ENCODE measurements around the gene LMAN2L. TPM values are rescaled to one million over a fixed set of nuclear protein-coding genes. Genes with fewer than 3 reads are reported as not detected.

Gene LMAN2L
- total RNA-seq, 1 donor from 2014 or later = 14.0 TPM

DNA sequence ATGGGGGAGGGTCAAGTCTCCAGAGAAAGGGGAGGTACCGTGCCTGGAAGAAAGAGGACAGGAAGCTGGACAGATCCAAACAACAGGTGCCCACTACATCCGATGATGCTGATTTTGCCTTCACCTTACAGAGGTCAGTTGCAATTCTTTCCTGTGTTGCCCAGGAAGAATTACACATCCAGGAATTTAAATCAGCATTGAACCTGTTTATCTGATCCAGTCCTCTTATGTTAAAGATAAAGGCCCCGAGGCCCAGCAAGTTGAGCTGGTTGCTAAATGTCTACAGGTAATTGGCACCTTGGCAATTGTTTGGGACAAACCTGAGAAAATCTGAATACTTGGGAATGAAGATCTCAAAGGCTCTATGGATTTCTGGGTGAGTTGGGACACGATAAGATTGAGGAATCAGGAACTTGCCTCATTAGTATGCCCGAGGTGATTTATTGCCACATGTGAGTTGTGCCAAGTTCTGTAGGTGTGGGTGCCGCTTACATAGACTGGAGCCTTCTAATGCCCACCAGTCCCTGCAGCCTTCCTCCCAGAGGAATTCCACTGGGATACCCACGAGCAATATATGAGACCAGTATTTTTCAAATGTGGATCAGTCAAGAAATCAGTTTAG, 13.9 kb upstream of the LMAN2L start:
- DNase-seq = no peak
- Mint-ChIP-seq H3K27ac (ENCODE audit: unreplicated experiment) (no peak overlapping the region), H3K36me3 (ENCODE audit: unreplicated experiment) (no peaks in the 10 kb centered on the region), H3K4me3 (ENCODE audit: unreplicated experiment) (no peak overlapping the region), H3K27me3 (ENCODE audit: unreplicated experiment) (no peaks in the 10 kb centered on the region), H3K4me1 (ENCODE audit: low read depth, unreplicated experiment) (no peaks in the 10 kb centered on the region), H3K9me3 (ENCODE audit: unreplicated experiment) (no peaks in the 10 kb centered on the region)
- no peak for TF ChIP-seq CTCF (IDR thresholded peaks at IDR 0.05; ENCODE audit: partially characterized antibody, unreplicated experiment)

GRCh38 chr2:96751800-96752199, 11.9 kb upstream of the LMAN2L start:
- Mint-ChIP-seq H3K4me3 (ENCODE audit: unreplicated experiment) (no peak overlapping the region), H3K4me1 (ENCODE audit: low read depth, unreplicated experiment) (no peaks in the 10 kb centered on the region), H3K27me3 (ENCODE audit: unreplicated experiment) (no peaks in the 10 kb centered on the region), H3K36me3 (ENCODE audit: unreplicated experiment) (no peaks in the 10 kb centered on the region), H3K9me3 (ENCODE audit: unreplicated experiment) (no peaks in the 10 kb centered on the region), H3K27ac (ENCODE audit: unreplicated experiment) (no peak overlapping the region)
- no peak for DNase-seq
- no peak for TF ChIP-seq CTCF (IDR thresholded peaks at IDR 0.05; ENCODE audit: partially characterized antibody, unreplicated experiment)

- Mint-ChIP-seq H3K9me3 (ENCODE audit: unreplicated experiment) (no peaks in the 10 kb centered on the region), H3K4me3 (ENCODE audit: unreplicated experiment) (no peak overlapping the region), H3K4me1 (ENCODE audit: low read depth, unreplicated experiment) (no peaks in the 10 kb centered on the region), H3K27me3 (ENCODE audit: unreplicated experiment) (no peaks in the 10 kb centered on the region), H3K27ac (ENCODE audit: unreplicated experiment) (no peak overlapping the region), H3K36me3 (ENCODE audit: unreplicated experiment) (no peaks in the 10 kb centered on the region)
- no peak for TF ChIP-seq CTCF (IDR thresholded peaks at IDR 0.05; ENCODE audit: partially characterized antibody, unreplicated experiment)
- no peak for DNase-seq
Observed at GRCh38 chr2:96747061-96747617, 7.3 kb upstream of the LMAN2L start.

DNA sequence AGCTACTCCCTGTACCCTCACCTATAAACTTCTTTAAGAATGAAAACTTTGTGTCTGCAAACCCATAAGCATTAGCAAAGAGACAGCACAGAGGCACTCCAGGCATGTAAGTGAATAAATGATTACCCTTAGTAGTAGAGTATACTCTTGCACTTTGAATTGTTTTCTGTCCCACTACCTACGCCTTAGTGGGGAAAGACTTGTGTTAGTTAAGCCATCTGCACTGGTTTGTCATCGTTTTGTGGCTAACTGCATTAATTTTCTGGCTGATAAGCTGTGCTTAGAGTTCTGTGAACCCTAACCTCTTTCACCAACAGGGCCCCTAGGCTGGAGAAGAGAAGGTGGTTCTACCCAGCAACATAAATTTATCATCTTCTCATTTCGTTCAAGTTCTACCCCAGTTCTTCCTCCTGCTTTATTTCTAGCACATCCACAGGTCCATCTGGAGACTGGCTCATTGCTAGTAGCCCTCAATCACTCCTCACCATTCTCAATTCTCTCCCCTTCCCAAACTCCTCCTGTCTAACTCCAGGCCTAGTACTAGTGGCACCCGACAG, 710 bp downstream of the LMAN2L start:
- Mint-ChIP-seq H3K4me1 (ENCODE audit: low read depth, unreplicated experiment) (peaks cover 8% of the 10 kb centered on the region), H3K36me3 (ENCODE audit: unreplicated experiment) (no peaks in the 10 kb centered on the region), H3K27ac (ENCODE audit: unreplicated experiment) (peak overlapping the region; percentile 91), H3K4me3 (ENCODE audit: unreplicated experiment) (peak overlapping the region; percentile 99), H3K9me3 (ENCODE audit: unreplicated experiment) (peaks cover 3% of the 10 kb centered on the region), H3K27me3 (ENCODE audit: unreplicated experiment) (peaks cover 12% of the 10 kb centered on the region)
- TF ChIP-seq CTCF (IDR thresholded peaks at IDR 0.05; ENCODE audit: partially characterized antibody, unreplicated experiment) = no peak
- DNase-seq = no peak

GRCh38 chr2:96737831-96738230, 2.0 kb downstream of the LMAN2L start:
- Mint-ChIP-seq H3K9me3 (ENCODE audit: unreplicated experiment) (peaks cover 3% of the 10 kb centered on the region), H3K27me3 (ENCODE audit: unreplicated experiment) (peaks cover 12% of the 10 kb centered on the region), H3K36me3 (ENCODE audit: unreplicated experiment) (no peaks in the 10 kb centered on the region), H3K4me3 (ENCODE audit: unreplicated experiment) (no peak overlapping the region), H3K27ac (ENCODE audit: unreplicated experiment) (no peak overlapping the region), H3K4me1 (ENCODE audit: low read depth, unreplicated experiment) (peaks cover 8% of the 10 kb centered on the region)
- TF ChIP-seq CTCF (IDR thresholded peaks at IDR 0.05; ENCODE audit: partially characterized antibody, unreplicated experiment) = no peak
- DNase-seq = no peak
